Activated gamma-delta T cell treated with anti-CD3 and anti-CD28 coated beads, Interleukin-2, amount 50 U/mL, for 16 hours (primary cell): ENCODE data around the gene DBN1.
A peak's percentile ranks its signal among the peaks of the same experiment; 100 is the strongest.

ENCODE experiments used
- DNase-seq: peaks from one replicate; pipeline ENCODE4 v3.0.0-alpha.2; 2020; ENCODE audit warnings: low read depth

Gene DBN1

GRCh38 chr5:177504086-177505056 lies 30.9 kb upstream of the DBN1 start:
- DNase-seq = no peak

- DNase-seq = no peak
These were observed 30.1 kb upstream of the DBN1 start for GRCh38 chr5:177503351-177504085.

GRCh38 chr5:177502886-177503285 lies 29.5 kb upstream of the DBN1 start:
- no peak for DNase-seq

- DNase-seq = no peak
These were observed 28.6 kb upstream of the DBN1 start for GRCh38 chr5:177501874-177502678.

DNA sequence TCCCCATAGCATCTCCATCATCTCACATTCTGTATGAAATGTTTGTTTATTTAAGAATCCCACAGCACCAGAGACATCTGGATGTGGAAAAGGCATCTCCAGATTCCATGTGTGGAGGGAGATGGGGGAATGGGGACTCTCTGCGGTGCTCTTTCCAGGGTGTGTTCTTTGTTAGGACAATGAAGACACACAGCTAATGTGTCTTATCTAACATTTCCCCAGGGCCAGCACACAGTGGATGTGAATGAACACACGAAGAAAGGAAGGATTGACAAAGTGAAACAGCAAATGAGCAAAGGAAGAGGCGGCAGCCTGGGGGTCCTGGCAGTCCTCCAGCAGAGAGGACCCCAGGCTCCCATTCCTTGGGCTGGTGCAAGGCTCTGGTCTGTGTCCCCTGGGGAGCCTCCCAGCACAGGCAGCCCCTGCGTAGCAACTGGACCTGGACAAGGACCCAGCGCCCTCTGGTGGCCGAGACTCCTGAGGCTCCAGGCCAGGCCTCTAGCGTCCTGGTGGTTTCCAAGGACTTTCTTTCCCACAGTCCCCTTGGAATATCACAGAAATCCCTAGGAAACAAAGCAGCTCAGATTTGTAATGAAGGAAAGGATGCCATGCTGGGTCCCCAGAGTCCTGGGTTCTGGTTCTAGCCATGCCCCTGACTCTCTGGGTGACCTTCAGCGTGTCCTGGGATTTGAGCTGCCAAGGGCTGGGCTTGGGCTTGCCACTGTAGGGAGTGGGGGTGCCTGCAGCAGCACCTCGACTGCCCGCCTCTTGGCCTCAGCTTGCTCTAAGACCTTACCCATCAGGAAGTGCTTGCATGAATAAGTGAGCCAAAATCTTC lies 27.5 kb upstream of the DBN1 start:
- peak; percentile 81 for DNase-seq

DNA sequence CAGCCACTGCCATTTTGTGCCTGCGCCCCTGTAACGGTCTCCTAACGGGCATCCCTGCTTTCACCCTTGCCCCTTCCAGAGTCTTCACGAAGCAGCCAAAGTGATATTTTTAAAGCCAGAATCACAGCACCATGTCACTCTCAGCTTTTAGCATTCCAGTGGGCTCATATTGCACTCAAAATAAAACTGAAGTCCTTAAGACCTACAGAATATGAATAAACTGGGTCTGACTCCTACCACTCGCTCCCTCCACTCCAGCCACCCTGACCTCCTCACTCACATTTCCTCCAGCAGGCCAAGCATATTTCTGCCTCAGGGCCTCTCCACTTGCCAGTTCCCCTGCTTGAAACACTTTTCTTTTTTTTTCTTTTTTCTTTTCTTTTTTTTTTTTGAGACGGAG lies 26.4 kb upstream of the DBN1 start:
- DNase-seq = no peak

- no peak for DNase-seq
These were observed 24.8 kb upstream of the DBN1 start for GRCh38 chr5:177498013-177498787.

DNA sequence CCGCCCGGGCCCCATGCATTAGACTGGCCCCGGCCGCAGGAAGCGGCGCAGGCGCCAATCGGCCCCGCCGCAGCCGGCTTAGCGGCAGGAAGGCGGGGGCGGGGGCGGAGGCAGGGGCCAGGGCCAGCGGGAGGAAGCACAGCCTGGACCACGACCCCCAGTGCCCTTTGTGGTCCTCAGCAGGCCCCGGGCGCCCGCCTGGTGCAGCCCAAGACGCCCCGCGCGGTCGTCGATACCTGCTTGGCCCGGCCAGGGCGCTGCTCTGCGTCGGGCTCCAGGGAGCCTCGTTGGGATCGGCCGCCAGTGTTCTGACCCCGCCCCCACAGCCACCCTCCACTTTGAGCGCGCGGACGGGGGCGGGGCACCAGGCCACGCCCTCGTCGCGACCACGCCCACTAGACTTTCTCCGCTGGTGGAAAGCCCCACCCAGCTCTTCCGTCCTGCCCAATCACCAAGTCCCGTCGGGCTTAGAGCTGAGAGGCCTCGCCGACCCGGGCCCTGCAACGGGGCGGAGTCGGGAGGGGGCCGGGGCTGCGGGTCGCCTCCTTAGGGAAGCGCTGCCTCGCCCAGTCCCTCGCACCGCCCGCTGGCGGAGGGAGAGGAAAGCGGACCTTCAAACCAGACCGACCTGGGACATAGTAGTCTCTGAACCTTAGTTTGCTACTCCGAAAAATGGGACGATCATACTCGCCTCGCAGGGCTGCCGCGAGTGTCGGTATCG lies 24.0 kb upstream of the DBN1 start, which contains the start of gene PDLIM7:
PDLIM7 (minus strand) TSS at position 313 of the 721 bp plus-strand sequence. CDS start 1,092 bp downstream, outside the sequence.
- DNase-seq = peak; percentile 91

- DNase-seq = no peak
These were observed 23.4 kb upstream of the DBN1 start for GRCh38 chr5:177496727-177497291.

DNA sequence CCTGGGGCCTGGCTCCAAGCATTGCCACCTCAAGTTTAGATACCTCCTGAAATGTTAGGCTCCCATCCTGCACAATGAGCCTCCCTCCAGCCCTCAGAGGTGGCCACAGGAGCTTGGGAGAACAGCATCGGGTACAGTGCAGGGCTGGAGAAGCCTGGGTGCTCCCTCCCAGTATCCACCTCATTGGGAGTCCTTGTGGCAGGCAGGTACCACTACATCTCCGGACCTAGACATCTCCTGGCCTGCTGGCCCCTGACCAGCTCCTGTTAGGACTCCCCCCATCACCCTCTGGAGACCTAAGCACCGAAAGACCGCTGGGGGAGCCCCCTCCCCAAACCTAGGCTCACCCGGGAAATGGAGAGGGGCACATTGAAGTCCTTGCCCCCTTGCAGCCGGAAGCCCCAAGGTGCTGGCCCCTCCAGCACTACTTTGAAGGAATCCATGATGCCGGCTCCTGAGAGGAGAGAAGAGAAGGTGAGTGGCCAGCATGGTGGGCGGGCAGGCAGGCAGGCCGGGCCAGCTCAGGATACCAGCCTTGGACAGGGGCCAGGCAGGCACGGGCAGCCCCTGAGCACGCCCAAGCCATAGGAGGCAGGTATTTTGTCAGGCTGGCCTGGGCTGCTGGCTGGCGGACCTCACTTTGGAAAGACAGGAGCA lies 22.8 kb upstream of the DBN1 start:
- DNase-seq = no peak

DNA sequence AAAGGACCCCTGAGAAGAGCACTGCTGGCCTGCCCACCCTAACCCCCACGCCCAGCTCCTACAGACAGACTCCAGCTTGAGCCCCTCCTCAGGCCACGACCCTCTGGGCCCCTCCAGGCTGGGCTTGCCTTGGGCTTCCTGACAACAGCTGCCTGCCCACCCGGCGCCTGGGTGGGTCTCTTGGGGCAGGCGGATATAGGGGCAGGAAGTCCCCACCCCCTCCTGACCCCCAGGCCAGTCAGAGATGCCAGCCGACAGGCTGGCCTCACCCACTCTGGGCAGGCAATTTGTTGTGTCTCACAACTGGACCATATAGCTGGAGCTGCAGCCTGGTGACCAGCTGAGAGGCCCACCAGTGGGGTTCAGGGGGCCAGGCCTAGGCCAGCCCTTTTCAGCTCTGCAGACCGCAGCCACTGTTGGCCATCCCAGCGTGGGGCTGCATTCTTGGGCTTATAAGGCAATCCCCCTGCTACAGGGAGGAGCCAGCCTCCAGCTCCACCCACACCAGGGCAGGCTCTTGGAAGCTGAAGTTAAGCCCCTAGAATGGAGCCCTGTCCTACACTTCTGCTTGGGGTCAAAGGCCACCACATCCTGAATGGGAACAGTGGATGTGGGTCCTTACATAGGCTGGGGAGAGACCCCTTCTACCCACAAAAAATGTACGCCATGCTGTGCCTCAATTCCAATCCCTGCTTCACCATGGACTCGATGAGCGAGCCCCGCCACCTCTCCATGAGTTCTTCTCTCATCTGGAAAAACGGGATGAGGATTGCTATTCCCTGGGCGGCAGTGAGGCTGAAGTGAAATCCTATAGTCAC lies 22.0 kb upstream of the DBN1 start:
- DNase-seq = no peak

DNA sequence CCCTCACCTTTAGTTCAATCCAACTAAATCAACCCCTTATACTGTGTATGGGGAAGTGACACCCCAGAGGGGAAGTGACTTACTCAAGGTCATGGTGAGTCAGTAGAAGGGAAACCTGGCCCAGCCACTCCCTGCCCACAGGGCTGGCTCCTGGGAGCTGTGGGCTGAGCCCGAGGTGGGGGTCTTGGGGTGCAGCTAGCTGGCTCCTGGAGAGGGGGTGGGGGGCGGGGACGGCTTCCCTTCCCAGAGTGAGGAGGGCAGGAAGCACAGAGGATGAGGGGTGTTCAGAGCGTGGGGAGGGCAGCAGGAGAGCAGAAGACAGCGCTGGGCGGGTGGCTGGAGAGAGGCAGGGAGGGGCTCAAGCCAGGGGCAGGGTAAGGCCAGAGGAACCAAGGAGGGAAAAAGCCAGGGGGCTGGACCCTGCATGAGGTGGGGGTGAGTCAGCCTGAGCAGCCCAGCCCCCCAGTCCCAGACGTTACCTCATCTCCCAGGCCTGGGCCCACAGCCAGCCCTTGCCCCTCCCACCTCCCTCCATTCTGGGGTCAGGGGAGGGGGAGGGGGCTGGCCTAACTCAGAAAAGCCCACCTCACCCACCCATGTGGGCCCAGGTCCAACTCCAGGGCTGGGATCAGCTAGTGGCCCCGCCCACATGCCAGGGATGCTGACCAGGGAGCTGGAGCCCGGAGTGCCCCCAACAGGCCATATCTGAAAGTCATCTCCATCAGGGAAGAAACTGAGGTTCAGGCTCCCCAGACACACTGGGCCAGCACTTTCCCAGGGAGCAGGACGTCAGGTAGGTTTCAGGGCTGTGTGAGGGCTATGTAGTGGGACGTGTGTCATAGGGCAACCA lies 21.1 kb upstream of the DBN1 start:
- DNase-seq = no peak

DNA sequence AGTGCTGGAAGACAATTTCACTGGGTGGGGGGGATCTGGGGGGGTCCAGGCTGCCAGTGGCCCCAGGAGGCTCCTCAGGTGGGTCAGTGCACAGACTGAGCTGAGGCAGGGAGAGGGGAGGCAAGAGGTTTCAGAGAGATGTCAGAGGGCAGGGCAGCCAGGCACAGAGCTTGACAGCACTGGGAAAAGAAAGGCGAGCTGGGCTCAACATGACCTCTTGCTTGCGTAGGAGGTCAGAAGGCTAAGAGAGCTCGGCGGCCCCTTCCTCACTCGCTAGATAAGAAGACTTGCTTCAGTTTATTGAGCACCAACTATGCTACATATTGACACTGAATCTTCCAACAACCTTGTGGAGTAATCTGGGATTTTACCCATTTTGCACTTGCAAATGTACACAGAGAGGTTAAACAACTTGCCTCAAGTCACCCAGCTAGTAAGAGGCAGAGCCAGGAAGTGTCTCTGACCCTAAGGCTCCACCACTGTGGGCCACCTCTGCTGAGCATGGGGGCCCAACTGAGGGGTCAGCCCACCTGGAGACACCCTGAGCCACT lies 20.4 kb upstream of the DBN1 start:
- DNase-seq = no peak

GRCh38 chr5:177492841-177493240 lies 19.4 kb upstream of the DBN1 start:
- no peak for DNase-seq

DNA sequence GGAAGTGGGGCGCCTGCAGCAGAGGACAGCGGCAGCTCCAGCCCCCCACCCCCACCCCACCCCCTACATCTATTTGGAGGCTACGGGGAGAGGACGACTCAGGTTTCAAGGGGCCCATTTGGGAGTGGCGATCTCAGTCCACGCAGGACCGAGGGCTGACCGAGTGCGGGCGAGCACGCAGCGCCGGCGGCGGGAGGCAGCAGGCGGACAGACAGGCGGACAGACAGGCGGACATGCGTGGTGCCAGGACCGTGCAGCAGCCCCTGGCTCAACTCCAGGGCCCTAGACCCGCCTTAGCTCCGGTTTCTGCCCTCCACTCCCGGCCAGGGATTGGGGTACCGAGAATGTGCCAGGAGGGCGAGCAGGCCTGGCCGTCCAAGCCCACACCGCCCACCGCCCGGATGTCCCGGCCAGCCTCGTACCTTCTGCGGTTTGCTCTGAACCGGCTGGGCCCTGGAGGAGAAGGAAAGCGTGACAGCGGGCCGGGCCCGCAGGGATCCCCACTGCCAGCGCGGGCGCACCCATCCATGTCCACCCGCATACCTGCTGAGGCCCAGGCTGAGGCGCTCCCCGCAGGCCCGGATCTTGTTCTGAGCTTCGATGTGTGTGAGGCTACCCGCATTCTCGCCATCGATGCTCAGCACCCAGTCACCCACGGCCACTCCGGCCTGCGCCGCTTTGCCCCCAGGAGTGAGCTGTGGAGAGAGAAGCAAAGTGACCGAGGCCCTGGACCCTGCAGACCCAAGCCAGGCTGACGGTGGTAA lies 18.7 kb upstream of the DBN1 start:
- DNase-seq = no peak

DNA sequence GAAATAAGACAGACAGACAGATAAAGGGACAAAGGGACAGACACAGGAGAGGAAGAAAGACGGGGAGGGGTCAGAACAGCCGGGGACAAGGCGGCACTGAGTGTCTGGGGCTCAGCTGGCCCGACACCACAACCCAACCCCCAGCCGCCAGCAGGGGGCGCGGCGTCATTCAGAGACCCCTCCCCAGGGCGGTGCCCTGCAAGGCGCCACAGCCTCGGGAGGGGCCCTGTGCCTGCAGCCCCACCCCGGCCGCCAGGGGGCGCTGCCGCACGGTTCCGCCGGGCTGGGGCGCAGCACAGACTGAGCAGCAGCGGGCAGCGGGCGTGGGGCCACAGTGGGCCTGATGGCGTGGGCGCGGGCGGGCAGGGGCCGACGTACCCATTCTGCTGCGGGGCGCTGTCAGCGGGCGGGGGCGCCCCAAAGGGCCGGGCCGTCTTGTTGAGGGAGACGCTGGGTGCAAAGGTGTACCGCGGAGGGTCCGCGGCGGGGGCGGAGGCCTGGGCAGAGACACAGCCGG lies 18.1 kb upstream of the DBN1 start:
- no peak for DNase-seq
